Fibroblast of villous mesenchyme (primary cell): Measurements from ENCODE around the gene CADPS. TPM values are rescaled to one million over a fixed set of nuclear protein-coding genes. Genes with fewer than 3 reads are reported as not detected.

ENCODE experiments used
- DNase-seq: peaks from one replicate; pipeline ENCODE4 v3.0.0-alpha.2; 2010; ENCODE audit warnings: low read depth
- H3K4me3 ChIP-seq: 2 replicates; pipeline ENCODE4 v1.5.1; 2011; ENCODE audit warnings: low read depth, mild to moderate bottlenecking, low read length
- CTCF ChIP-seq: IDR thresholded peaks from 2 replicates; pipeline ENCODE4 v1.5.1; 2012; ENCODE audit warnings: low read depth, mild to moderate bottlenecking, low read length; ENCODE audit not compliant: insufficient read depth
- total RNA-seq: library from RNA; depleted of rRNA; stranded (reverse); fragments of >200 nt; gene quantifications from 2 replicates; pipeline ENCODE4 v1.2.3, GENCODE V29; 2012

Gene CADPS
- total RNA-seq, 1 donor = not detected

- no peak for TF ChIP-seq CTCF
- no peak overlapping the region for H3K4me3 ChIP-seq
- no peak for DNase-seq
Measured at GRCh38 chr3:62795978-62796657, 79.1 kb downstream of the CADPS start.

GRCh38 chr3:62793946-62794345 lies 81.3 kb downstream of the CADPS start:
- no peak for TF ChIP-seq CTCF

GRCh38 chr3:62785384-62785783 lies 89.8 kb downstream of the CADPS start:
- H3K4me3 ChIP-seq = no peak overlapping the region
- TF ChIP-seq CTCF = no peak
- DNase-seq = no peak

More at GRCh38 chr3:62793946-62794345, 81.3 kb downstream of the CADPS start:
- H3K4me3 ChIP-seq = no peak overlapping the region
- no peak for DNase-seq

GRCh38 chr3:62781121-62781520 lies 94.1 kb downstream of the CADPS start:
- TF ChIP-seq CTCF = no peak
- no peak for DNase-seq
- no peak overlapping the region for H3K4me3 ChIP-seq

GRCh38 chr3:62777674-62778073 lies 97.5 kb downstream of the CADPS start:
- H3K4me3 ChIP-seq = no peak overlapping the region
- DNase-seq = no peak
- TF ChIP-seq CTCF = no peak

- no peak for DNase-seq
- no peak for TF ChIP-seq CTCF
- H3K4me3 ChIP-seq = no peak overlapping the region
Measured at GRCh38 chr3:62777130-62777529, 98.1 kb downstream of the CADPS start.

GRCh38 chr3:62774221-62774620 lies 101.0 kb downstream of the CADPS start:
- TF ChIP-seq CTCF = no peak
- H3K4me3 ChIP-seq = no peak overlapping the region
- DNase-seq = no peak
